ENCODE results near the gene MAML3. TPM values are rescaled to one million over a fixed set of nuclear protein-coding genes. Genes with fewer than 3 reads are reported as not detected.

The MAML3 gene
- total RNA-seq, 1 donor from 2014 or later = 8.1 TPM

DNA sequence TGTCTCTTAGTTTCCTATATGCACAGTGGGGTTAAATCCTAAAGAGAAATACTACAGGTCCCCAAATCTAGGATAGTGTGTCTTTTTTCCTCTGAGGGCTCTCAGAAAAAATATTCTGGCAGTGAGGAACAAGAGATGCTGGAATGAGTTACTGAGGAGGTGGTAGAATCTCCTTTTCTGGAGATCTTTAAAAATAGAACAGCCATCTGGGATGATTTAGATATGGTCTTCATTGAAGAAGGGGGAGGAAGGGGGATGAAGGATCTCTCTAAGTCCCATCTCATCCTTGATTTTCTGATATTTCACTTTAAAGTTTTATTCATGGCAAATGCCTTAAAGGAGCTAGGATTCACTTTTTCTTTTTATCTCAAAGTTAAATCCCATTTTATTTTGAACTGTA, 235.0 kb downstream of the MAML3 start:
- Histone ChIP-seq H3K36me3 (ENCODE audit: insufficient read depth, low read length) (no peaks in the 10 kb centered on the region), H3K9ac (ENCODE audit: low read length) (peak overlapping the region; percentile 28), H3K9me3 (ENCODE audit: insufficient read depth, low read depth, low read length) (no peaks in the 10 kb centered on the region), H4K20me1 (ENCODE audit: insufficient read depth, low read length) (no peaks in the 10 kb centered on the region), H3K27me3 (ENCODE audit: insufficient read depth, low read length) (no peaks in the 10 kb centered on the region), H3K4me3 (ENCODE audit: insufficient read depth, low read depth, low read length) (no peak overlapping the region), H3K4me2 (ENCODE audit: low read length) (peak overlapping the region; percentile 66), H3K27ac (ENCODE audit: low read depth, low read length) (peak overlapping the region; percentile 16), H3K79me2 (ENCODE audit: insufficient read depth, low read length) (no peaks in the 10 kb centered on the region), H2AFZ (ENCODE audit: low read depth, low read length) (no peak overlapping the region), H3K4me1 (ENCODE audit: insufficient read depth, low read length) (peaks cover 17% of the 10 kb centered on the region)
- Mint-ChIP-seq H3K9me3 (ENCODE audit: unreplicated experiment) (no peaks in the 10 kb centered on the region), H3K27ac (ENCODE audit: unreplicated experiment) (peak overlapping the region; percentile 96), H3K27me3 (ENCODE audit: low read depth, unreplicated experiment) (no peaks in the 10 kb centered on the region), H3K4me1 (ENCODE audit: low read depth, unreplicated experiment) (peaks cover 45% of the 10 kb centered on the region), H3K36me3 (ENCODE audit: low read depth, unreplicated experiment) (no peaks in the 10 kb centered on the region), H3K4me3 (ENCODE audit: unreplicated experiment) (no peak overlapping the region)
- DNase-seq (ENCODE audit: low read depth) (peak; percentile 46), FAIRE-seq (peak; percentile 64)
- TF ChIP-seq, protein P1, sequence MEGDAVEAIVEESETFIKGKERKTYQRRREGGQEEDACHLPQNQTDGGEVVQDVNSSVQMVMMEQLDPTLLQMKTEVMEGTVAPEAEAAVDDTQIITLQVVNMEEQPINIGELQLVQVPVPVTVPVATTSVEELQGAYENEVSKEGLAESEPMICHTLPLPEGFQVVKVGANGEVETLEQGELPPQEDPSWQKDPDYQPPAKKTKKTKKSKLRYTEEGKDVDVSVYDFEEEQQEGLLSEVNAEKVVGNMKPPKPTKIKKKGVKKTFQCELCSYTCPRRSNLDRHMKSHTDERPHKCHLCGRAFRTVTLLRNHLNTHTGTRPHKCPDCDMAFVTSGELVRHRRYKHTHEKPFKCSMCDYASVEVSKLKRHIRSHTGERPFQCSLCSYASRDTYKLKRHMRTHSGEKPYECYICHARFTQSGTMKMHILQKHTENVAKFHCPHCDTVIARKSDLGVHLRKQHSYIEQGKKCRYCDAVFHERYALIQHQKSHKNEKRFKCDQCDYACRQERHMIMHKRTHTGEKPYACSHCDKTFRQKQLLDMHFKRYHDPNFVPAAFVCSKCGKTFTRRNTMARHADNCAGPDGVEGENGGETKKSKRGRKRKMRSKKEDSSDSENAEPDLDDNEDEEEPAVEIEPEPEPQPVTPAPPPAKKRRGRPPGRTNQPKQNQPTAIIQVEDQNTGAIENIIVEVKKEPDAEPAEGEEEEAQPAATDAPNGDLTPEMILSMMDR (IDR thresholded peaks at IDR 0.05; ENCODE audit: insufficient read depth, low read depth, low read length) = no peak
- no peak for TF ChIP-seq EZH2 (IDR thresholded peaks at IDR 0.05; ENCODE audit: insufficient read depth, low read length)

DNA sequence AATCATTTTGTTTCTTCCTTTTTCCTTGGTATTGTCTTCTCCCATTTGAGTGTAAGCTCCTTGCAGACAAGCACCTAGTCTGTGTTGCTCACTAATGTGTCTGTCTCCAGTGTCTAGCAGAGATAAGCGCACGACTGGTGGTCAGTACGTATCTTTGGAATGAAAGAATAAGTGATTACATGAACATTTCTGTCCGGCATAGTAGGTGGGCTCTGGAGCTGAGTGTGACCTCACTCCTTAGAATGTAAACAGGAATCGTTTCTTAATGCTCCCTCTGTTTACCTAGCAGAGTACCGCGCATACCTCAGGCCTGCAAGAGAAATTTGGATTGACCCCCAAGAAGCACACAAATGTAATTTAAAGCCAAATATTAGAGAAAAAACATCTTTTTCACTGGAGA, 235.4 kb downstream of the MAML3 start:
- H3K27ac Mint-ChIP-seq (ENCODE audit: unreplicated experiment) = peak overlapping the region; percentile 54

DNA sequence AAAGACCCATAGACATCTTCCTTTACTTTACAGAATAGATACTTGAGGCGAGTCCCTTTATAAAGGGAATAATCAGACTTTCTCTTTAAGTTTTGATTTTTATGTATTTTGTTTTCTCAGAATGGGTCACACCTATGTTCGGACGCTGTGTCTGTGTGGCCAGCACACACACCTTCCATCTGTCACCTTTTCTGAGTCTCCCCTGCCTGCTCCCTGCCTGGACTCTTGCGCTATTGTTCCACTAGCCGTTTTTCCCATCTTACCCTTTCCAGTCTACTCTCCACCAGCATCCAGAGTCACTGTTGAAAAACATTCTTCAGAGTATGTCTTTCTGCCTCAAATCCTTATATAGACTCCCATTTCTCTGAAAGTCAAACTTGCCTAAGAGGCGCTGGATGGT, 236.1 kb downstream of the MAML3 start:
- no peak for TF ChIP-seq EZH2 (IDR thresholded peaks at IDR 0.05; ENCODE audit: insufficient read depth, low read length)
- TF ChIP-seq, protein P1 (IDR thresholded peaks at IDR 0.05; ENCODE audit: insufficient read depth, low read depth, low read length) = no peak
- Mint-ChIP-seq H3K9me3 (ENCODE audit: unreplicated experiment) (no peaks in the 10 kb centered on the region), H3K27me3 (ENCODE audit: low read depth, unreplicated experiment) (no peaks in the 10 kb centered on the region), H3K27ac (ENCODE audit: unreplicated experiment) (no peak overlapping the region), H3K36me3 (ENCODE audit: low read depth, unreplicated experiment) (no peaks in the 10 kb centered on the region), H3K4me1 (ENCODE audit: low read depth, unreplicated experiment) (peaks cover 51% of the 10 kb centered on the region), H3K4me3 (ENCODE audit: unreplicated experiment) (no peak overlapping the region)
- Histone ChIP-seq H3K9me3 (ENCODE audit: insufficient read depth, low read depth, low read length) (no peaks in the 10 kb centered on the region), H3K36me3 (ENCODE audit: insufficient read depth, low read length) (no peaks in the 10 kb centered on the region), H3K4me3 (ENCODE audit: insufficient read depth, low read depth, low read length) (no peak overlapping the region), H3K4me2 (ENCODE audit: low read length) (no peak overlapping the region), H3K4me1 (ENCODE audit: insufficient read depth, low read length) (peaks cover 25% of the 10 kb centered on the region), H3K9ac (ENCODE audit: low read length) (no peak overlapping the region), H4K20me1 (ENCODE audit: insufficient read depth, low read length) (no peaks in the 10 kb centered on the region), H3K79me2 (ENCODE audit: insufficient read depth, low read length) (no peaks in the 10 kb centered on the region), H2AFZ (ENCODE audit: low read depth, low read length) (no peak overlapping the region), H3K27ac (ENCODE audit: low read depth, low read length) (no peak overlapping the region), H3K27me3 (ENCODE audit: insufficient read depth, low read length) (no peaks in the 10 kb centered on the region)
- FAIRE-seq (no peak), DNase-seq (ENCODE audit: low read depth) (no peak)

More for the DNA sequence above, 235.4 kb downstream of the MAML3 start:
- H2AFZ ChIP-seq (ENCODE audit: low read depth, low read length) = no peak overlapping the region
- peak overlapping the region; percentile 66 for H3K4me2 ChIP-seq (ENCODE audit: low read length)
- no peaks in the 10 kb centered on the region for H3K79me2 ChIP-seq (ENCODE audit: insufficient read depth, low read length)
- Mint-ChIP-seq H3K4me3 (ENCODE audit: unreplicated experiment) (no peak overlapping the region), H3K27me3 (ENCODE audit: low read depth, unreplicated experiment) (no peaks in the 10 kb centered on the region), H3K9me3 (ENCODE audit: unreplicated experiment) (no peaks in the 10 kb centered on the region), H3K4me1 (ENCODE audit: low read depth, unreplicated experiment) (peaks cover 45% of the 10 kb centered on the region), H3K36me3 (ENCODE audit: low read depth, unreplicated experiment) (no peaks in the 10 kb centered on the region)
- H3K4me3 ChIP-seq (ENCODE audit: insufficient read depth, low read depth, low read length) = no peak overlapping the region
- H3K27ac ChIP-seq (ENCODE audit: low read depth, low read length) = no peak overlapping the region
- FAIRE-seq (no peak), DNase-seq (ENCODE audit: low read depth) (peak; percentile 57)
- no peaks in the 10 kb centered on the region for H4K20me1 ChIP-seq (ENCODE audit: insufficient read depth, low read length)
- no peaks in the 10 kb centered on the region for H3K9me3 ChIP-seq (ENCODE audit: insufficient read depth, low read depth, low read length)
- H3K4me1 ChIP-seq (ENCODE audit: insufficient read depth, low read length) = peaks cover 21% of the 10 kb centered on the region
- no peaks in the 10 kb centered on the region for H3K27me3 ChIP-seq (ENCODE audit: insufficient read depth, low read length)
- H3K36me3 ChIP-seq (ENCODE audit: insufficient read depth, low read length) = no peaks in the 10 kb centered on the region
- no peak for TF ChIP-seq EZH2 (IDR thresholded peaks at IDR 0.05; ENCODE audit: insufficient read depth, low read length)
- TF ChIP-seq, protein P1 (IDR thresholded peaks at IDR 0.05; ENCODE audit: insufficient read depth, low read depth, low read length) = no peak
- H3K9ac ChIP-seq (ENCODE audit: low read length) = peak overlapping the region; percentile 28

Data from astrocyte (in vitro differentiated cells and primary cell).